ENCODE measurements around the gene MTG1.
A peak's percentile ranks its signal among the peaks of the same experiment; 100 is the strongest.
"Not testable (repeated sequence)": the region's sequence is repeated elsewhere in the genome, so short reads cannot be mapped to it uniquely, and the experiment has no call there.

Gene MTG1

GRCh38 chr10:133358925-133359310 is 35.0 kb upstream of the MTG1 start:
- DNase-seq (ENCODE audit: low read depth, low spot score) = no peak

GRCh38 chr10:133359554-133359971 is 34.4 kb upstream of the MTG1 start:
- no peak for DNase-seq (ENCODE audit: low read depth, low spot score)

- no peak for DNase-seq (ENCODE audit: low read depth, low spot score)
These were observed 33.9 kb upstream of the MTG1 start for GRCh38 chr10:133359972-133360610.

- DNase-seq (ENCODE audit: low read depth, low spot score) = no peak
These were observed 32.7 kb upstream of the MTG1 start for GRCh38 chr10:133361227-133361626.

- no peak for DNase-seq (ENCODE audit: low read depth, low spot score)
These were observed 32.0 kb upstream of the MTG1 start for GRCh38 chr10:133361773-133362441.

GRCh38 chr10:133362846-133363245 is 31.1 kb upstream of the MTG1 start:
- DNase-seq (ENCODE audit: low read depth, low spot score) = no peak

GRCh38 chr10:133364645-133365431 is 29.1 kb upstream of the MTG1 start:
- DNase-seq (ENCODE audit: low read depth, low spot score) = no peak

GRCh38 chr10:133365461-133366129 is 28.4 kb upstream of the MTG1 start:
- no peak for DNase-seq (ENCODE audit: low read depth, low spot score)

- DNase-seq (ENCODE audit: low read depth, low spot score) = no peak
These were observed 27.9 kb upstream of the MTG1 start for GRCh38 chr10:133366130-133366478.

GRCh38 chr10:133366751-133367150 is 27.2 kb upstream of the MTG1 start:
- DNase-seq (ENCODE audit: low read depth, low spot score) = no peak

GRCh38 chr10:133367461-133367860 is 26.5 kb upstream of the MTG1 start:
- DNase-seq (ENCODE audit: low read depth, low spot score) = not testable (repeated sequence)

- no peak for DNase-seq (ENCODE audit: low read depth, low spot score)
These were observed 25.8 kb upstream of the MTG1 start for GRCh38 chr10:133368153-133368552.

GRCh38 chr10:133370030-133370786 is 23.7 kb upstream of the MTG1 start:
- no peak for DNase-seq (ENCODE audit: low read depth, low spot score)

- DNase-seq (ENCODE audit: low read depth, low spot score) = no peak
These were observed 21.4 kb upstream of the MTG1 start for GRCh38 chr10:133372507-133372906.

- peak; percentile 45 for DNase-seq (ENCODE audit: low read depth, low spot score)
These were observed 20.5 kb upstream of the MTG1 start, which contains the start of gene ECHS1 for GRCh38 chr10:133373174-133374090. Gene ECHS1, minus strand, starts transcription at chr10:133373354. Its CDS starts 21 bp downstream, at chr10:133373333.

- DNase-seq (ENCODE audit: low read depth, low spot score) = no peak
These were observed 18.4 kb upstream of the MTG1 start for GRCh38 chr10:133375357-133376115.

GRCh38 chr10:133376183-133376582 is 17.8 kb upstream of the MTG1 start:
- DNase-seq (ENCODE audit: low read depth, low spot score) = not testable (repeated sequence)

- DNase-seq (ENCODE audit: low read depth, low spot score) = no peak
These were observed 16.7 kb upstream of the MTG1 start for GRCh38 chr10:133377025-133377817.

- DNase-seq (ENCODE audit: low read depth, low spot score) = no peak
These were observed 16.1 kb upstream of the MTG1 start for GRCh38 chr10:133377818-133378250.

All from iPS DF 19.7 (cell line).